ENCODE measurements around the gene MAML3.

MAML3 gene

GRCh38 chr4:140038031-140038533 is 115.9 kb downstream of the MAML3 start:
- no peak for DNase-seq

DNA sequence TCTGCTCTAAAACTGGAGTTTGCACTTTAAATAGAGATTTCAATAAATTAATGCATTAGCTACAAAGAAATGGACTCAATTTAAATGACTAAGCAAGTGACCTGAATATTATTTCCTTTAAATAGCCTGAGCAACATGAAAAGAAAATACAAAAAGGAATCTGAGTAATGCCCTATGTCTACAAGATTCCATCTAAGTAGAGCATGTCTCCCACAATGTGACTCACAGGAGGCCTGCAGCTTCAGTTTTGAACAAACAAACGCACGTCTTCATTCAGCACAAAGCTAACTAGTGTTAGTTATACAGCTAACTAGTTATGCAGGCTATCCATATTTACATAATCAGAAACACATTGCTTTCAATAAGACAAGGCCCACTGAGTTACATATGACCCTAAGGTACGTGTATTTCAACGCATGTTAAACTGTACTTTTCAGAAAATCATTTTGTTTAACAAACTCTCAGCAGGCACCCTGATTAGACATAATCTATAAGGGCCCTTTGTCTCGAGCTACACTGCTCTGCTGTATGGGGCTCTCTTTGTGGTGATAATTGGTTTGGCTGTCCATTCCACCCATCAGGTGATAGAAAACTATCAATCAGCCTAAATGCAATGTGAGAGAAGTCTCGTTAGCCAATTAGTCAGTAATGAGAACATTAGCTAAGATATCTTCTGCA is 116.5 kb downstream of the MAML3 start:
- no peak for DNase-seq

- no peak for DNase-seq
Measured at GRCh38 chr4:140031706-140032105, 122.3 kb downstream of the MAML3 start.

- no peak for DNase-seq
Measured at GRCh38 chr4:140031061-140031460, 122.9 kb downstream of the MAML3 start.

GRCh38 chr4:140028676-140029517 is 125.1 kb downstream of the MAML3 start:
- DNase-seq: no peak

DNA sequence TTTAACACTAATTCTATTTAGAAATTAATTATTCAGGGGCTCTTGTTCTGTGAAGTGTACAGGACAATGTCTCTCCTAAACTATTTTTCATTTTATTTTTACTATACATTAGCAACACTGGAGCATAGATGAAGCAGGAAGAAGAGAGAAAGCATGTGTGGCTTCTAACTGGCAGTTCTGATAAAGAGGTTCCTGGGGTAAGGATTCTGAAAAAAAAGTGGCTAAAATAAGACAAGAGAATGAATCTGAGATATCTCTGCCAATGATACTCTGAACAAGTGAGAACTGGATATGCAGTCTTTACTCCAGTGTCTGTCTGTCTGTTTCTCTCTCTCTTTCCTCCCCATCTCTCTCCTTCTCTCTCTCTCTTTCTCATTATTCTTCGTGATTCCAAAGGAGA is 125.9 kb downstream of the MAML3 start:
- no peak for DNase-seq

- DNase-seq: no peak
Measured at GRCh38 chr4:140027101-140027500, 126.9 kb downstream of the MAML3 start.

GRCh38 chr4:140025470-140025869 is 128.5 kb downstream of the MAML3 start:
- DNase-seq: no peak

DNA sequence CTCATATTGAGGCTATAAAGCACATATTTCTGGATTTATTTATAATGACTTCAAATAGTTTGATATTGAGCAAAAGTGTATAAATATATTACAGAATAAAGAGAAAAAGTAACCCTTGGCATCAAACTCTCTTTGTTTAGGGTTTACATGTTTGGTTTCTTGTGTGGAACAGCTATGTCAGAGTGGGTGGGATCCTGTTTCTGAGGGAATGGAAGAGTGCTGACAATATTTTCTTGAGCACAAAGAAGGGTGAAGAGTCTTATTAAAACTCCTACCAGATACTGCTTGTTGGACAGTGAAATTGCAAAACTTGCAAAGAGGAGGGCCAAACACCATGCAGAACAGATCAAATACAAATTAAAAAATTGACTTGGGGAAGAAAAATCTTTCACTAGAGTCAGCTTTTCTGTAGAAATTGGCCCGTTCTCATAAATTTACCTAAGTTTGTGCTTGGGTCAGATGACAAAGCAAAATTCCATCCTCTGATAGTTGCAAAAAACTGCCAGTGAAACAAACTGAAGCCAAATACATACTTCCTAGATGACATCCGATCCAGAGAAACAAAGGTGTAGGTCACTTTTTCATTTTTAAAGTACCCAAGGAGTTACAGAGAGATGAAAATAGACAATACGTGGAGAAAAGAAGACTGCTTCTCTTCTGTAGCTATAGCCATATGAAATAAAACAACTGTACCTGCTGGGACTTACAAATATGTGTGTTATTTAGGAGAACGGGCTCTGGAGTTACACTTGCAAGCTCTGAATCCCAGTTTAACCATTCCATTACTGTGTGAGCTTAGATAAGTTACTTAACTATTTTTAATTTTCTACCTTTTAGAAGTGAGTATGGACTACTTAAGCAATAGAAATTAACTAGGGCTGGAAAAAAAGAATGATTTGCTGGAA is 133.3 kb downstream of the MAML3 start:
- DNase-seq: no peak

GRCh38 chr4:140019619-140020347 is 134.2 kb downstream of the MAML3 start:
- DNase-seq: no peak

DNA sequence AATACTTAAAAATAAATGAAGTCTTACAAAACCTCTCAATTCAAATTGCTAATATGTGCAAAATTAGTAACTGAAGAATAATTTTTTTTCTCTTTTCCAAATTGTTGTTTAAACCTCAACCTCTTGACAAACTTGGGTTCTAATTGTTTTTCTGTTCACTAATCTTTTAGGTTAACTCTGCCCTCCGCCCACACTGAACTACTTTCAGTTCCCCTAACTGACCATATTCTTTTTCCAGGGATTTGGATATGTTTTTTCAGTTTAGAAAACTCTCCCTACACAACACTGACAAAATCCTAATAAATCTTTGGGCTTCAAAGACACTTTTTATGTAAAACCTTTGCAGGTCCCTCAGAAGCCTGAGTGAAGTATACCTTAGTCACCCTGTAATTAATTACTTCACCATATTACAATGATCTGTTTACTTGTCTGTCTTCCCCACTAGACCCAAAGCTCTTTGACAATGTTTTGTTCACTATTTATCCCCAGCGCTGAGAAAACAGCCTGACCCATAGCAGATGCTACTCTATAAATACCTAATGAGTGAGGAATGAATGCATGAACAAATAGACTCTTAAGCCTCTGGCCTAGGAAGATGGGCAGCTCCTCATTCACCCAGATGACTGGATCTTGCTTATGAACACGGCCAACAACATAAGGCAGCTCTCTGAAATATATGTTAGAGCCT is 134.9 kb downstream of the MAML3 start:
- DNase-seq: peak; percentile 43

DNA sequence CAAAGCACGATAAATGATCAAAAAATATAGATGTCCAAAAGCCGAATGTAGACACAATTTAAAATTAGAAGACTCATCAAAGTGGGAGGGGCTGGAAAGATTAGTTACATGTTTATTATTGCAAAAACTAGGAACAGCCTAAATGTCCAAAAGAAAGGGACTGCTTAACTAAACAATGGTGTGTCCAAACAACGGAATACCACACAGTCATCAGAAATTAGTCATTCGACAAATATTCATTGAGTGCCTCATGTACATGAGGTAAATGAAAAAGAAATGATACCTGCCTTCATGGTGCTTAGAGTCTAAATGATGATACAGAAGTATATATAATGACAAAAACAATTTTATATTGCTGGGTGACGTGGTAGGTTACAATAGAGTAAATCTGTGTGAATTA is 139.7 kb downstream of the MAML3 start:
- no peak for DNase-seq

DNA sequence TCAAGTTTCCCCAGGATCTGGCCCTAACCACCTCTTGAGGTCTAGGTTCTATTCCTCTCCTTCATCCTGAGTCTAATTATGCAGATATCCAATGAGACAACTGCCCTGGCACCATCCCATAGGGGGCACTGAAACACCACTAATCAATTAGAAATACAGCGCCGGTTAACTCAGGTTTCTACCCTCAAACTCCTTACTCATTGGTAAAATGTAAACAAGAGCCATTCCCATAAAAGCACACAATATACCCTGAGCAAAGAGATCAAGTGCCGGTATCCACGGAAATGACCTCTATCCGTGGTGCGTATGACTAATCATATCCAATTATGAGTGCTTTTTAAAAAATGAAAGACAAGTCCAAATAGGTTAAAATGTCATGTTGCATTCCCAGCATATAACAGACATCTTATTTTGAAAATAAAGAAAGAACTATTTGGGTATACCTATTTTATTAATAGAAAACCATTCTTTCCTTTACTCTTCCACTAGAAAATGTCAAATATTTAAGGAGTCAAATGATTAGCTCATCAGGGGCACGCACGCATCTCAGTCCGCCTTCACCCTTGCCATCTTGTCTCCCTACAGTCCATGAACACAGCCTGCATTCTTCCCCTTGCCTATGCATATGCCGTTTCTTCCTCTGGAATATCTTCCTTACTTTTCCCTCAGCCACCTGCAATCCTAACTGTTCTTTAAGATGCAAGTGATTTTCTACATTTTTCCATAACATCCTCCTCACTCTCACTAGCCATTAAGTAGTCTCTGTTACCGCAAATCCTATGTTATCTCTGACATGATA is 141.1 kb downstream of the MAML3 start:
- DNase-seq: peak; percentile 75

- peak; percentile 40 for DNase-seq
Measured at GRCh38 chr4:140005699-140006098, 148.3 kb downstream of the MAML3 start.

- no peak for DNase-seq
Measured at GRCh38 chr4:140004922-140005627, 148.9 kb downstream of the MAML3 start.

GRCh38 chr4:140004549-140004895 is 149.5 kb downstream of the MAML3 start:
- peak; percentile 83 for DNase-seq

- DNase-seq: no peak
Measured at GRCh38 chr4:140003876-140004548, 150.0 kb downstream of the MAML3 start.

GRCh38 chr4:140000232-140000631 is 153.8 kb downstream of the MAML3 start:
- DNase-seq: no peak

DNA sequence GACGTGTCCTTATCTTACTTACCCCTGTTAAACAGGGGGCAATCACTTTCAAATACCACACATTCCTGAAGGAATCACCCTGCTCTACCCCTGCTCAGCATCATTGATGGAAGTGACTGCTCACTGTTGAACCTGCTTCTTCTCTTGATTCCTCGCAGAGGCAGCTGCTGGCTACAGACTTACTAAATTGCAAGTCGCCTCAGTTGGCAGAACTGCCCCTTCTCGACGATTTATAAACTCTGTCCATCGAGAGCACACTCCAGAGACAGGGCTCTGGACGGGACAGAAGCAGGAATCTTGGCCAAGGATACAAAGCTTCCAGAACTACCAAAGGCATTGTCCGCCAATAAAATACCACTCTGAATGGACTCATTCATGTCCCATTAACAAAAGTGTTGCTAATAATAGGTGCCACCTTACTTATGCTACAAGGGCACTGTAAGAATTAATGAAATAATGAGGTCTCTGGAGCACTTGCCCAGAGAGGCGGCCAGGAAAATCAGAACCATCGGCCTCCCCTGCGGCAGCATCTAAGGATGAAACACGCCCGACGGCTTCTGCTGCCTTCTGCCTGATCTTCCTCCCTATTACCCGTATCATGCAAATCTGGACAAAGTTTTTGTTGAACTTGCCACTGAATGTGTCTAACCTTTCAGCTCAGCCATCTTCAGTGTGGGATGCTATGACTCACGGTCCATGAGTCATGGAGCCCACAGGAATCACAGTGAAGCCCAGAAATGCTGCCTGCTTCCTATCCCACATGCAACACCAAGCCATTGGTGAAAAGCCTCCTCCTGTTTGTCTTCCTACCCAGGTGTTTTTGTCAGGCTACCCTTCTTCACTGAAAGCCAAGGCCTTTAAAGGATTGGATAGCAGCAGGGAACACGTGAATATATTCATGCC is 164.9 kb downstream of the MAML3 start:
- no peak for DNase-seq
